Tibial artery (tissue), 4 donors: Measurements from ENCODE around the gene SHISA9.
A peak's percentile ranks its signal among the peaks of the same experiment; 100 is the strongest.
"Not testable (repeated sequence)": the region's sequence is repeated elsewhere in the genome, so short reads cannot be mapped to it uniquely, and the experiment has no call there.

Experiments used
- DNase-seq, 2 donors: peaks; one replicate each; pipeline ENCODE4 v3.0.0-alpha.2; 2019
- H3K27ac ChIP-seq, 2 donors: fragments of 200-600 bp; sonication (generic) in 1 of 2; 1 replicate in 1 of 2; 2 replicates in 1 of 2; pipeline ENCODE4 v1.5.1; 2018 to 2019; ENCODE audit warnings: mild to moderate bottlenecking in 1 of 2
- H3K27me3 ChIP-seq, 2 donors: fragments of 200-600 bp; sonication (generic) in 1 of 2; one replicate each; pipeline versions ENCODE4 v1.5.1 to v1.6.0; 2016 to 2019
- H3K36me3 ChIP-seq, 3 donors: fragments of 200-600 bp; sonication (generic) in 2 of 3; one replicate each; pipeline ENCODE4 v1.5.1; 2016 to 2019; ENCODE audit warnings: mild to moderate bottlenecking in 2 of 3
- H3K4me1 ChIP-seq, 4 donors: fragments of 200-600 bp; sonication (generic) in 2 of 4; 1 replicate in 3 of 4; 2 replicates in 1 of 4; pipeline ENCODE4 v1.5.1; 2016 to 2019
- H3K4me3 ChIP-seq, 2 donors: fragments of 200-600 bp; sonication (generic) in 1 of 2; 1 replicate in 1 of 2; 2 replicates in 1 of 2; pipeline ENCODE4 v1.5.1; 2018 to 2019; ENCODE audit warnings: mild to moderate bottlenecking in 2 of 2
- H3K9me3 ChIP-seq, 3 donors: fragments of 200-600 bp; sonication (generic) in 1 of 3; one replicate each; pipeline ENCODE4 v1.5.1; 2016 to 2019
- intact Hi-C: fragments of 100-400 bp; cut with DNase I; formaldehyde crosslinking; loops from one replicate; pipeline ENCODE4 v1.15.0; 2023; ENCODE audit warnings: low total_unique reads
- TF ChIP-seq, protein P1 (sequence below), 2 experiments: fragments of 200-600 bp in 1 of 2; fragments of 450-650 bp in 1 of 2; IDR thresholded peaks; one replicate each; pipeline ENCODE4 v1.5.1; 2017 to 2019; ENCODE audit warnings: antibody characterized with exemption in 2 of 2, mild to moderate bottlenecking in 1 of 2, moderate library complexity in 1 of 2

SHISA9 gene

DNA sequence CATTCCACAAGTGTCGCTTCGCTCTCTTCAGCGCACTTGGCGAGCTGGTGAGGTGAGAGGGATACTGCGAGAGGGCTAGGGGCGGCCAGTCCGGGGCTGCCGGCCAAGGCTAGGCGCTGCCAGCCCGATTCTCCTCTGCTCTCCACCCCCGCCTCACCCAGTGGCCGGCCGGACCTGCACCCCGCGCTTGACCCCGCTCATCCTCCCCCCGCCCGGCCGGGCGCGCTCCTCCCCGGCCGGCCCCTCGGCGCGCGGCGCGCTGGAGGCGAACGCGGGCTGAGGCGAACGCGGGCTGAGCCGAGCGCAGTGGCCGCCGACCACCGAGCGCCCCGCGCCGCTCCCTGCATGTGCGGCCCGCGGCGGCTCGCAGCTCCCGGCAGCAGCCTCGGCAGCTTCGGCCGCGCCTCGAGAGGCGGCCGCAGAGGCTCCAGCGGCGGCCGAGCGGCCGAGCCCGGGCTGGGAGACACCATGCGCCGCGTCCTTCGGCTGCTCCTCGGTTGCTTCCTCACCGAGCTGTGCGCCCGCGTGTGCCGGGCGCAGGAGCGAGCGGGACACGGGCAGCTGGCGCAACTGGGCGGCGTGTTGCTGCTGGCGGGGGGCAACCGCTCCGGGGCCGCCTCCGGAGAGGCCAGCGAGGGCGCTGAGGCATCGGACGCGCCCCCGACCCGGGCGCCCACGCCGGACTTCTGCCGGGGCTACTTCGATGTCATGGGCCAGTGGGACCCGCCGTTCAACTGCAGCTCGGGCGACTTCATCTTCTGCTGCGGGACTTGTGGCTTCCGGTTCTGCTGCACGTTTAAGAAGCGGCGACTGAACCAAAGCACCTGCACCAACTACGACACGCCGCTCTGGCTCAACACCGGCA, at the start of gene SHISA9:
SHISA9 (plus strand) TSS at position 2 of the 865 bp plus-strand sequence.
- TF ChIP-seq, protein P1, sequence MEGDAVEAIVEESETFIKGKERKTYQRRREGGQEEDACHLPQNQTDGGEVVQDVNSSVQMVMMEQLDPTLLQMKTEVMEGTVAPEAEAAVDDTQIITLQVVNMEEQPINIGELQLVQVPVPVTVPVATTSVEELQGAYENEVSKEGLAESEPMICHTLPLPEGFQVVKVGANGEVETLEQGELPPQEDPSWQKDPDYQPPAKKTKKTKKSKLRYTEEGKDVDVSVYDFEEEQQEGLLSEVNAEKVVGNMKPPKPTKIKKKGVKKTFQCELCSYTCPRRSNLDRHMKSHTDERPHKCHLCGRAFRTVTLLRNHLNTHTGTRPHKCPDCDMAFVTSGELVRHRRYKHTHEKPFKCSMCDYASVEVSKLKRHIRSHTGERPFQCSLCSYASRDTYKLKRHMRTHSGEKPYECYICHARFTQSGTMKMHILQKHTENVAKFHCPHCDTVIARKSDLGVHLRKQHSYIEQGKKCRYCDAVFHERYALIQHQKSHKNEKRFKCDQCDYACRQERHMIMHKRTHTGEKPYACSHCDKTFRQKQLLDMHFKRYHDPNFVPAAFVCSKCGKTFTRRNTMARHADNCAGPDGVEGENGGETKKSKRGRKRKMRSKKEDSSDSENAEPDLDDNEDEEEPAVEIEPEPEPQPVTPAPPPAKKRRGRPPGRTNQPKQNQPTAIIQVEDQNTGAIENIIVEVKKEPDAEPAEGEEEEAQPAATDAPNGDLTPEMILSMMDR (IDR thresholded peaks at IDR 0.05), result no peak
- Histone ChIP-seq H3K36me3 (no peaks in the 10 kb centered on the region), H3K4me3 (peak within 1 kb of the TSS in 1 of 2 donors; percentile 30), H3K27ac (no peak within 1 kb of the TSS), H3K9me3 (no peaks in the 10 kb centered on the region), H3K4me1 (peaks cover 0 to 32% (median 24%) of the 10 kb centered on the region in 4 donors), H3K27me3 (peaks cover 0 to 77% of the 10 kb centered on the region in 2 donors)
- no peak for DNase-seq
- intact Hi-C loops, result no loop called here

DNA sequence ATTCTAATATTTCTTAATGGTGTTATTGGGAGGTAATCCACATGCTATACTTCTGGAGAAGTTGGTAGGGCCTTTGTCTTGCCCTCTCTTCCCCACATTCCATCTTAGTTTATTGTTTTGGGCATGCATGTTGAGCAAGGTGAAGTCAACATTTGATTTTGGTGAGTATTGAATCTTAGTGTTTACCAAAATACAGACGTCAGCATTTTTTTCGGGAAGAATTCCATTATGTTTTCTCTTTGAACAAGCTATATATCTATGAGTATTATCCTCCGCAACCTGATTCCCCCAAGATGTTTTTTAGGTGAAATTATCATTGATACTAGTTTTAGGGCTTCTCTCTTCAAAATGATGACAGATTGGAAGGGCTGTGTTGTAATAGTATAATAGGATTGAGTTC, 47.4 kb upstream of the SHISA9 start:
- peaks cover 0 to 4% (median 0%) of the 10 kb centered on the region in 3 donors for H3K9me3 ChIP-seq
- intact Hi-C loops, result no loop called here
- TF ChIP-seq, protein P1 (IDR thresholded peaks at IDR 0.05), result no peak

DNA sequence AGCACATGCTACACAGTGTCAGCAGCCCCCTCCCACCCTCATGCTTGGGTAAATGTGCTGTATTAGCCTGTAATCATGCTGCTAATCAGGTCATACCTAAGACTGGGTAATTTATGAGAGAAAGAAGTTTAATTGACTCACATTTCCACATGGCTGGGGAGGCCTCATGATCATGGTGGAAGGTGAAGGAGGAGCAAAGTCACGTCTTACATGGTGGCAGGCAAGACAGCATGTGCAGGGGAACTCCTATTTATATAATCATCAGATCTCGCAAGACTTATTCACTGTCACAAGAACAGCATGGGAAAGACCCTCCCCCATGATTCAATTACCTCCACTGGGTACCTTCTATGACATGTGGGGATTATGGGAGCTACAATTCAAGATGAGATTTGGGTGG, 44.0 kb upstream of the SHISA9 start:
- DNase-seq, H3K4me1 ChIP-seq, H3K9me3 ChIP-seq, H3K27me3 ChIP-seq, intact Hi-C loops, H3K27ac ChIP-seq, H3K36me3 ChIP-seq, H3K4me3 ChIP-seq: not testable (repeated sequence)

More for the DNA sequence above, 47.4 kb upstream of the SHISA9 start:
- no peak overlapping the region for H3K4me3 ChIP-seq
- DNase-seq, result no peak
- no peaks in the 10 kb centered on the region for H3K36me3 ChIP-seq
- no peak overlapping the region for H3K27ac ChIP-seq
- no peaks in the 10 kb centered on the region for H3K4me1 ChIP-seq
- H3K27me3 ChIP-seq, result no peaks in the 10 kb centered on the region

DNA sequence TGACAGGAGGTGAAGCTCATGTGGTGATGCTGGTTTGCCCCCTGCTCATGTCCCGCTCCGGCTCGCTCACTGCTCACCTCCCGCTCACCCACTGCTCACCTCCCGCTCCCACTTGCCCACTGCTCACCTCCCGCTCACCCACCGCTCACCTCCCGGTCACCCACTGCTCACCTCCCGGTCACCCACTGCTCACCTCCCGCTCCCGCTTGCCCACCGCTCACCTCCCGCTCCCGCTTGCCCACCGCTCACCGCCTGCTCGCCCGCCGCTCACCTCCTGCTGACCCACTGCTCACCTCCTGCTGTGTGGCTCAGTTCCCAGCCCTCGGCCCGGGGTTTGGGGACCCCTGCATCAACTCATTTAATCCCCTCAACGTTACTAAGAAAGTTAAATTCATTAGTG, 39.1 kb upstream of the SHISA9 start:
- no peaks in the 10 kb centered on the region for H3K27me3 ChIP-seq
- TF ChIP-seq, protein P1 (IDR thresholded peaks at IDR 0.05), result no peak
- H3K4me1 ChIP-seq, result no peaks in the 10 kb centered on the region
- no peak overlapping the region for H3K4me3 ChIP-seq
- no peak overlapping the region for H3K27ac ChIP-seq
- DNase-seq, result no peak
- H3K36me3 ChIP-seq, result no peaks in the 10 kb centered on the region
- intact Hi-C loops, result no loop called here
- H3K9me3 ChIP-seq, result peaks cover 0 to under 1% (median 0%) of the 10 kb centered on the region in 3 donors

DNA sequence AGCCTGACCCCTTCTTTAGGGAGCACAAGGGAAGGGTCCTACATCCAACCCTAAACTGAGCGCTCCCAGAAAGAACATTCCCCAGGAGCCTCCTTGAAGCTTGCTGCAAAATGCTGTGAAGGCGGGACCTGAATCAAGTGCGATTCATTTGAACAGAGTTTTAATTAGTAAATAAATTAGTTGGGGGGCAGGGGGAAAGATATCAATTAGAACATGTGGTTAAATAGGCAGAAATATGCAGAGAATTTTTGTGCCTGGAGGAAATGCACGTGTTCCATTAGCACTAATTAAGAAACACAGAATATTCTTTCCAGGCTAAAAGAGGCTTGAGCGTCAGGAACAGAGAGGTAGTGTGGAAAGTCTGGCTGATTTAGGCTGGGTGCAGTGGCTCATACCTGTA, 38.5 kb upstream of the SHISA9 start:
- no peak overlapping the region for H3K4me3 ChIP-seq
- H3K27me3 ChIP-seq, result no peaks in the 10 kb centered on the region
- intact Hi-C loops, result no loop called here
- no peaks in the 10 kb centered on the region for H3K36me3 ChIP-seq
- TF ChIP-seq, protein P1 (IDR thresholded peaks at IDR 0.05), result no peak
- no peaks in the 10 kb centered on the region for H3K4me1 ChIP-seq
- H3K27ac ChIP-seq, result no peak overlapping the region
- no peak for DNase-seq
- no peaks in the 10 kb centered on the region for H3K9me3 ChIP-seq

DNA sequence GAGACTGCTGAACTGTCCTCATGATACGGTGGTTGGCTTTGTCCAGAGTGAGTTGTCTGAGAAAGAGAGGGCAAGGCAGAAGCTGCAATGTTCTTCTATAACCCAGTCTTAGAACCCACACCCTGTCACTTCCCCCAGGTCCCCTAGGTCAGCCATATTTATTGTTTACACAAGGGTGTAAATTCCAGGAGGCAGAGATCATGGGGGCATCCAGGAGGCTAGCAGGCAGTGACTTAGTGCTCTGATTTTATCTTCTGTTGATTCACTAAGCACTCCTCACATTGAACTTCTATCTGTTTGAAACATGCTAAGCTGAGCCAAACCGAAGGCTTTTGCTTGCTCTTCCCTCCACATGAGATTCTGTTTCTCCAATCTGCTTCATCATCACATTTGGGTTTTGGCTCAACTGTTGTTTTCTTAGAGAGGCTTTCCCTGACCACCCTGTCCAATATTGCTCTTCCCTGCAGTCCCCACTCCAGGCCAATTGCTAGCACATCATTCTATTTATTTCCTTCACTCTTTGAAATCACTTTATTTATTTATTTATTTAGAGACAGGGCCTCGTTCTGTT, 34.3 kb upstream of the SHISA9 start:
- H3K27ac ChIP-seq, result no peak overlapping the region
- no peaks in the 10 kb centered on the region for H3K27me3 ChIP-seq
- DNase-seq, result no peak
- H3K36me3 ChIP-seq, result no peaks in the 10 kb centered on the region
- H3K4me1 ChIP-seq, result no peaks in the 10 kb centered on the region
- H3K4me3 ChIP-seq, result no peak overlapping the region
- no peaks in the 10 kb centered on the region for H3K9me3 ChIP-seq
- intact Hi-C loops, result no loop called here
- TF ChIP-seq, protein P1 (IDR thresholded peaks at IDR 0.05), result no peak
